Epithelial cell of esophagus (primary cell): ENCODE data around the gene HSD11B2.

ENCODE experiments used
- DNase-seq: peaks from one replicate; pipeline ENCODE4 v3.0.0; 2010; ENCODE audit warnings: low read depth
- H3K4me3 ChIP-seq: 2 replicates; pipeline ENCODE4 v1.5.1; 2011; ENCODE audit warnings: mild to moderate bottlenecking, low read length, control low read depth
- TF ChIP-seq, protein P1 (sequence below): IDR thresholded peaks from 2 replicates; pipeline ENCODE4 v1.5.1; 2011; ENCODE audit warnings: low read depth, mild to moderate bottlenecking, low read length, control low read depth, inconsistent platforms; ENCODE audit not compliant: insufficient read depth; ENCODE audit errors: missing control alignments

Gene HSD11B2

DNA sequence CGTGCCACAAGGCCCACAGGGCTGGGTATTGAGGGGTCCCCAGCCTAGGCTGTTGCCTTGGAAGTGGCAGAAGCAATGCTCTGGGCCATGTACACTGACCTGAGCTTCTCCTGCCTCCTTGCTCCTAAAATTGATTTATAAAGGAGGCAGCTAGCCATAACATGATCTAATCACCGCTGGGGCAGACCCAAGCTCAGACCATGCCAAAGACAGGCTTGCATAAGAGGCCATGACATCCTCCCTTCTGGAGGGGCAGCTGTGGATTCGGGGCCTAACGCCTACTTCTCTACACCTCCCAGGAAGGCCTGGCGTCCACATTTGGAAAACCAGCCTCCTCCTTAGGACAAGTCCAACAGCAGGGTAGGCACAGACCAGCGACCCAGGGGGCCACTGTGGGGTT, 12.3 kb downstream of the HSD11B2 start:
- H3K4me3 ChIP-seq: no peak overlapping the region
- no peak for DNase-seq
- TF ChIP-seq, protein P1, sequence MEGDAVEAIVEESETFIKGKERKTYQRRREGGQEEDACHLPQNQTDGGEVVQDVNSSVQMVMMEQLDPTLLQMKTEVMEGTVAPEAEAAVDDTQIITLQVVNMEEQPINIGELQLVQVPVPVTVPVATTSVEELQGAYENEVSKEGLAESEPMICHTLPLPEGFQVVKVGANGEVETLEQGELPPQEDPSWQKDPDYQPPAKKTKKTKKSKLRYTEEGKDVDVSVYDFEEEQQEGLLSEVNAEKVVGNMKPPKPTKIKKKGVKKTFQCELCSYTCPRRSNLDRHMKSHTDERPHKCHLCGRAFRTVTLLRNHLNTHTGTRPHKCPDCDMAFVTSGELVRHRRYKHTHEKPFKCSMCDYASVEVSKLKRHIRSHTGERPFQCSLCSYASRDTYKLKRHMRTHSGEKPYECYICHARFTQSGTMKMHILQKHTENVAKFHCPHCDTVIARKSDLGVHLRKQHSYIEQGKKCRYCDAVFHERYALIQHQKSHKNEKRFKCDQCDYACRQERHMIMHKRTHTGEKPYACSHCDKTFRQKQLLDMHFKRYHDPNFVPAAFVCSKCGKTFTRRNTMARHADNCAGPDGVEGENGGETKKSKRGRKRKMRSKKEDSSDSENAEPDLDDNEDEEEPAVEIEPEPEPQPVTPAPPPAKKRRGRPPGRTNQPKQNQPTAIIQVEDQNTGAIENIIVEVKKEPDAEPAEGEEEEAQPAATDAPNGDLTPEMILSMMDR: no peak

DNA sequence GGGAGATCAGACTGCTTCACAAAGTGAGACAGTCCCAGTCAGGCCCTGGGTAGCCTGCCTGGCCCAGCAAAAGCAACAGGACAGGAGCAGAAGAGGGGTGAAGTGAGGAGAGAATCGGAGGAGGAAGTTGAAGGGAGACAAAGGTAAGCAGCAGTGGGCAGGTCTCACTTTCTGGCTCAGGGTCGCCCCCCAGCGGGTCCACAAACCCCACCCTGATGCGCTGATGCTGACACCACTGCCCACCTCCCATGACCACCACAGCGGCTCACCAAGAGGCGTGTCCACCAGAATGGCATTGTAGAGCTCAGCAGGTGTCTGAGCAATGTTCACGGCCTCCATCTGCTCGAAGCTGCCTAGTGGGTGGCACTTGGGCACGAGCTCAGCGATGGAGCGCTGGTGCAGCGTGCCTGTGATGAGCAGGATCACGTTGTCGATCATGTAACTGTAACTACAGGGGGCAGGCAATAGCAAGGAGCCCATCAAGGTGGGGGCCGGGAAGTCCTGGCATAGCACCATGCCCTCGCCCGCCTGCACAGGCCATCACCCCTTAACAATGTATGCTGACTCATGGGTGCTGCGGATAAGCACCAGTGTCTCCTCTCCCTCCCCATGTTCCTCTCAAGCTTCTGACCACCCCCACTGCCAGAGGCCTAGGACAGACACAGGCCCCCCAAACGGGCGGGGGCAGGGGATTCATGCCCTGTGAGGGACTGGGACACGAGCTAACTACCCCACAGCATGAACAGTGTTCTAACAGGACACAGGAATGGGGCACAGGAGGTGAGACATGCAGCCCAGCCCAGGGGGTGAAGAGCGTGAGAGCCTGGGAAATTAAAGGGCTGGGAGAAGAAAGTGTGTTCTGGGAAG, 13.6 kb downstream of the HSD11B2 start:
- TF ChIP-seq, protein P1: no peak
- H3K4me3 ChIP-seq: no peak overlapping the region
- DNase-seq: no peak

DNA sequence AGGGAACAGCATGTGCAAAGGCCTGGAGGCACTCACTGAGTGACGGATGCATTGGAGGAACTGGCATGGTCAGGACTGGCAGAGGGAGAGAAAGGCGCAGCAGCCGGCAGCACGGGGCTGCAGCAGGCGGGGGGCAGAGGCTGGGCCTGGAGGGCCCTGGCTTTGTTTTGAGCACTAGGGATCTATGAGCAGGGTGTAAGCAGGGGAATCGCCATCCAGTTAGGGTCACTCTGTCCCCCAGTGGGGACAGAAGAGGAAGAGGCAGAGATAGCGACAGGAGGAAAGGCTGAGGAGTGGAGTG, 14.2 kb downstream of the HSD11B2 start:
- DNase-seq: no peak
- H3K4me3 ChIP-seq: no peak overlapping the region
- TF ChIP-seq, protein P1: no peak

DNA sequence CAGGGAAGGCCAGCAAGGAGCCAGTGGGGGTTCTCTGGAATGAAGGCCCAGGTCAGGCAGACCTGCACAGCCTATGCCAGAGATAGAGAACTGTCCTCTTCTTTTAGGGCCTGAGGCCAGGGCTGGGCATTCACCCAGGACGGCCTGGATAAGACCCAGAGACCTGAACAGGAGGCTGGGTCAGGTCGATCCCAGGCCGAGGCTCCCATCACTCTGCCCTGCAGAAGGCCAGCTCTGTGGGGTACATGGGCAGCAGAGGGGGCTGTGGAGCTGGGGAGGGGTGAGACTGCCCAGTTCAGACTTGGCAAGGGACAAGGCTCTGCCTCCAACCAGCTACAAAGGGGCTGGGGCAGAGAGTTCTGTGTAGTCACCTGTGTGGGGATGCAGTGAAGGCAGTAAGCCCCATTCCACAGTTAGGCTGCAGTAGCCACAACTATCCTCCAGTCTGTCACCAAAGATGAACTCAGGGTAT, 14.6 kb downstream of the HSD11B2 start:
- DNase-seq: no peak
- TF ChIP-seq, protein P1: no peak
- no peak overlapping the region for H3K4me3 ChIP-seq

DNA sequence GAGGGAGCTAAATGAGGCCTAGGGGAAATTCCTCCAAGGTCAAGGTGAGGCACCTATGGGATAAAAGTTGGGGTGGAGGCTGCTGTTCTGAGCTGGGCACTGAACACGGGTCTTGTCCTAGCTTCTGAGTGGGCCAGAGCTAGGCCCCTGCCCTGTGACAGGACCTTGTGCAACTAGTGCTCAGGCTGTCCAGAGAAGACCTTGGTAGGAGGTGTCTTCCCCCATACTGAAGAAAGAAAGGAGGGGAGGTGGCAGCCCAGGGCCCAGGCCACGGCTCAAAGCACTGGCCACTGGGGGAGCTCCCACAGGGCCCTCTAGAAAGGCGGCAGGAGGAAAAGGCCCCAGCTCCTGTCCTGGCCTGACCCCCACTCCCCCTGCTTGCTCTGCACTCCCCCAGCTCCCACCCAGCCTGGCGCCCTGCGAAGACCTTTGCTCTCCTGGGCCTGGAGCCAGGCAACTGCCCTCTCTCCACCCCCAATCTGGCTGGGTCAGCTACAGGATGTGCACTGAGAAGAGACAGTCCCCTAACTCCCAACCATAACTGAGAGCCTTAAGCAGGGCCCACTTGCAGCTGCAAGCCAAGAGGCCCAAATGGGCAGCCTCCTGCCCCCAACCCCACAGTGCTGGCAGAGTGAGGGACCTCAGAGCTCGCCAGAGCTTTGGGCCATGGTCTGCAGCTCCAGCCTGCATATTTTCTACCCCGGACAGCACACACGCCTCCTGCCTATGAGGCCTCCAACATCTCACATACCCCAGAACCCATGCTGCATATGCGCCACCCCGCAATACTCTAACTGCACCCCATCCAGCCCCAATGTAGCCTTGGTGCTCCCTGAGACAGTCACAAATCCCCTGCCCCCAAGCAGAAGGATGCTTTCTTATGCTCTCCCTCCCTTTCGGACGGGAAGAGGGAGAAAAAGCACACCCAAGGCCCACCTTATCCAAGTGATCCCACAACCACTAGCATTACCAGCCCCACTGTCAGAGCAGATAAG, 15.3 kb downstream of the HSD11B2 start:
- no peak overlapping the region for H3K4me3 ChIP-seq
- no peak for DNase-seq
- TF ChIP-seq, protein P1: no peak

DNA sequence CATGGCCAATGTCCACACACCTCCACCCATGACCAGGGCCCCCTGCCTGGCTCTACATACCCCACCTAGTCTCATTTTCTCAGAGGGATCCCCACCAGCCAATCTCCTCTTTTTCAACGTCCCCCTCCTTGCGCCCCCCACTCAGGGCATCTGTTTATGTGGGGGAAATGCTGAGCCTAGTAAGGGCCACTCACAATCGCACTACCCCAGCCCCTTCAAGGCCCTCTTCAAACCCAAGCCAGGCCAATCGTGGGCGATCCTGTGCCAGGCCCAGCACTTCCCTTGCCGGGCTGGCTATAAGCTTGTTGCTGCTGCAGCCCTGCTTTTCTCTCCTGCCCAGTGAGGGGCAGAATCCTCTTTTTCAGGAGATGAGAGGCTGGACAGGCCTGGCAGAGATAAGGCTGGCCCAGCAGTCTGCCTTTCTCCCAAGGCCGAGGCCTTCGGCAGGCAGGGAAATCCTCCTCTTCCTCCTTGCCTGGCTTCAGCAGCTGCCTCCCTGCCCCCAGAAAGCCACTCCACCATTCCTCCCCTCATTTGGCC, 16.1 kb downstream of the HSD11B2 start:
- no peak for DNase-seq
- H3K4me3 ChIP-seq: no peak overlapping the region
- TF ChIP-seq, protein P1: no peak
